Measurements from ENCODE around the gene CCDC124.

- no peak for TF ChIP-seq CTCF (IDR thresholded peaks at IDR 0.05; ENCODE audit: insufficient read depth, low read depth, low read length)
- no peak for TF ChIP-seq EZH2 (IDR thresholded peaks at IDR 0.05; ENCODE audit: insufficient read depth, low read length)
These were observed 14.4 kb downstream of the CCDC124 start for GRCh38 chr19:17946965-17947784.
